Measurements from ENCODE around the gene HOXC5.
"Not testable (repeated sequence)": the region's sequence is repeated elsewhere in the genome, so short reads cannot be mapped to it uniquely, and the experiment has no call there.

HOXC5 gene

GRCh38 chr12:54035568-54036264, 2.9 kb downstream of the HOXC5 start:
- no peak for DNase-seq

GRCh38 chr12:54036620-54037359, 3.9 kb downstream of the HOXC5 start:
- no peak for DNase-seq

DNA sequence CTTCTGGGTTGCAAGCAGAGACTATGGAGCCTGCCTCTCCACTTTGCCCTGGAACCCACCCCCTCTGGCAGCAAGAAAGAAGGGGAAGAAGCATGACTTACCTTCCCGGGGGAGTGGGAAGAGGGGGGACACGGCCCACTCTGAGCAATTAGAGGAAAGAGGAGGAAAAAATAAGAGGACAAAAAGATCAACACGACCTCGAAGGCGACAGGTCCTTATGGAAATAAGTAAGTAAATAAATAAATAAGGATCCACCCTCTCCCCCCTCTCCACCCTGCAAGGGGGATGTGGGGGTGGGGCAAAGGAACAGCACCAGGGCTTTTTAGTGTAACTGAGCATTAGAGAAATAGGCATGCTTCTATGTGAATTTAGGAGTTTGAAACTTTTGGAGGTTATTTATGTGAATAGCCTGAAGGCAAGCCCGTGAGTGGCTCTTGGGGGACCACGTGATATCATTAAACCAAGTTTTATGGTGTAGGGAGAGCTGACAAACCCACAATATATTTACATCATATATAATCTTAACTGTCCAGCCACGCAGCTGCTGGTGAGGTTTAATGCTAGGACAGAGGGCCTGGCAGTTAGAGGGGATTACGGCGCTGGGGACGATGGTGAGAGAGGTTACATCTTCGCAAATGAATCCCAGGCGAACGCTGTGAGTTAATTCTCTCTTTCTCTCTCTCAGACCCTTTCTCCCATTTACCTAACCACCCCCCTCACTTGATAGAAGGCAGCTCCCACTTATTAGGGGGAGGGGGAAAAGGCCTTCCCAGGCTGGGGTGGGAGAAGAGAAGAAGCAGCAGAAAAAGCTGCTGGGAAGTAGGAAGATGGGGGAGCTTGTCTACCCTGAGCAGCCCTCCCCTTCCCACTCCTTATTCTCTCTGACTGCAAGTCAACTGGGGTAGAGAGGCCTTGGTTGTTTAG, 4.8 kb downstream of the HOXC5 start:
- no peak for DNase-seq

DNA sequence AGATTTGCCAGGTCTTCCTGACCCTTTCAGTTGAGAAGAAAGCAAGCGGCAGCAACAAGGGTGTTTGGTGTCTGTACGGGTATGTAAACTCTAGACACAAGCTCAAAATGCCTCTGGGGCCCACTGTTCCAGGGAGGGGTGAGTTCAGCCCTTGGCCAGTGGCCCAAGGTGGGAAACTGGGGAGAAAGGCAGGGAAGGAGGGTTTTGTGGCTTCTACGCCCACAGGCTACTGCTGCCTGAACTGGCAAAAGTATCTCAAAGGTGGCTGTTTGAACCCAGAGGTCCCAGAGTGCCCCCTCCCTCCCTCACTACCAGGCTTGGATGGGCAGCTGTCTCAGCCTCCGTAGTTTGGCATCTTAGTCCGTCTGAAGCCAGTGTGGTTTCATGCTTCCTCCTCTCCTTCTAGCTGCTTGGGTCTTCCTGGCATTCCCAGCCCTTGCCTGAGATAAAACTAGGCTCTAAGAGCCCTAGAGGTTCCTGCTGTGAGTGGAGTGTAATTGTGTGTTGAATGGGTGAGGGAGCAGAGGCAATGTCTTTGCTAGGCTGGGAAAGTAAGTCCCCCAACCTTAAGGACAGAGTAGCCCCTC, 5.5 kb downstream of the HOXC5 start:
- no peak for DNase-seq

GRCh38 chr12:54038871-54039414, 6.1 kb downstream of the HOXC5 start:
- DNase-seq: no peak

- no peak for DNase-seq
These were observed 6.7 kb downstream of the HOXC5 start for GRCh38 chr12:54039417-54040147.

GRCh38 chr12:54040148-54040494, 7.3 kb downstream of the HOXC5 start:
- DNase-seq: no peak

- no peak for DNase-seq
These were observed 7.8 kb downstream of the HOXC5 start for GRCh38 chr12:54040648-54041047.

DNA sequence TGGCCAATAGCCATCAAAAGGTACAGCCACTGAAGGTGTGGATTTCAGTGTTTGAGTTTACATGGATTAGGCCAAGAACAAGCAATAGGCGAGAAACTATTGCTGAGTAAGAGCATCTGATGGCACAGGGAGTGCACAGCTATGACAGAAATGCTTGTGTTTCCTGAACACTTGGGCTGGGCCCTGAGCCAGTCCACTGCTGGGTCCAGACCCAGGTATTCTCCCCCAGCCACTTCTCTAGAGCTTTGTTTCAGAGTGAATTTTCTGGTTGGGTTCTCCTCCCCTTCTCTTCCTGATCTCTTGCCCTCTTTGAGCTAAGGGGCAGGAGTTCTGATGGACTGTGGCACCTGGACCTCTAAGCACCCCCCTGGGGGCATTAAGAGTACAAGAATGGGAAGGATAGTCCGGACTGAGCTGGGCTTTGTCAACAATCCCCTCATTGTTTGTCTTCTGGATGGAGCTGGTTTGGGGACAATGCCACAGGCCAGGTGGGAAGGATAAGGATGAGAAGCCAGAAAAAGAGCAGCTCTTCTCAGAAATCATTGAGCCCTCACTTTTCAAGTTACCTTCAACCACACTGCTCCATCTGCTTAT, 8.3 kb downstream of the HOXC5 start:
- DNase-seq: no peak

DNA sequence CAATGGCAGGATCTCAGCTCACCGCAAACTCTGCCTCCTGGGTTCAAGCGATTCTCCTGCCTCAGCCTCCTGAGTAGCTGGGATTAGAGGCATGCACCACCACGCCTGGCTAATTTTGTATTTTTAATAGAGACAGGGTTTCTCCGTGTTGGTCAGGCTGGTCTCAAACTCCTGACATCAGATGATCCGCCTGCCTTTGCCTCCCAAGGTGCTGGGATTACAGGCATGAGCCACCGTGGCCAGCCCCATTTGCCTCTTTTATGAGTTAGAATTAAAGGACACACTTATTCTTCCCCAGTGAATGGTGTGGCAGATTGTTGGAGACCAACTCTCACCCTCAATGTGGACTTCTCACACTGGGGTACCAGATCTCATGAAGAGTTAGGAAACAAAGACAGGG, 9.2 kb downstream of the HOXC5 start:
- DNase-seq: not testable (repeated sequence)

DNA sequence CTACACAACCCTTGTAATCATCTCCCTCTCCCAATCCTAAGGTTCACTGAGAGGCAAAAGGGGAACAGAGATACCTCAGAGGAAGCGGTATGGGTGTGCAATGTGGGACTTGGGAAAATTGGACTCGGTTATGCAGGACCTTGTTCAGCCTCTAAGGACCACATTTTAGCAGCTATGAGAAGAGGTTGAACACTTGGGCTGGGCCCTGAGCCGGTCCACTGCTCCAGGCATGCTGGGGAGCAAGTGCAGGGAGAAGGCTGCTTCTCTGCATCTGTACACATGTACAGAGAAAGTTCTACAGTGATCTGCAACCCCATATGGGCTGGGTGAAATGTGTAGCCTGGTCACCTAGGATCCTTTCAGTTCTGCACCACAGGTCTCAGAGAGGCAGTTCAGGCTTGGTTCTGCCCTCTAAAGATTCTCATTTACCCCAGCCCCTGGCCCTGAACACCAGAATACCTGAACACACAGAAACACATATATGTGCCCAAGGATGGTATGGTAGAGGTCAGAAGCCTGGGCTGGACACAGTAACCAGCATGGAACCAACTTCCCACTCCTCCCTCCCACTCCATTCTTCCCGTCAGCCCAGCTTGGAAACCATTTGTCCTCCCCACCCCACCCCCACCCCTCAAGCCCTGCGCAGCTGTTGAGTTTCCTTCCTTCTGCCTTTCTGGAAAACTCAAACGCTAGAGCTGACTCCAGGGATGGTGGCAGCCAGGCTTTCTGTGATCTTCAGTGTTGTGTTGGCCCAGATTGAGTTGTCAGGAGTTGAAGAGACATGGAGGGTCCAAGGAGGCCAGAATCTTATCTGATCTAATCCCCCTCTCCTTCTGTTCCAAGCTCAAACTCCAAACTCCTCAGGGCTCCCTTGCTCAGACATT, 10.4 kb downstream of the HOXC5 start:
- DNase-seq: no peak

- DNase-seq: no peak
These were observed 11.7 kb downstream of the HOXC5 start for GRCh38 chr12:54044425-54045103.

GRCh38 chr12:54045401-54045800, 12.6 kb downstream of the HOXC5 start:
- DNase-seq: no peak

GRCh38 chr12:54045868-54046521, 13.1 kb downstream of the HOXC5 start:
- no peak for DNase-seq

GRCh38 chr12:54046809-54047159, 13.9 kb downstream of the HOXC5 start:
- no peak for DNase-seq

DNA sequence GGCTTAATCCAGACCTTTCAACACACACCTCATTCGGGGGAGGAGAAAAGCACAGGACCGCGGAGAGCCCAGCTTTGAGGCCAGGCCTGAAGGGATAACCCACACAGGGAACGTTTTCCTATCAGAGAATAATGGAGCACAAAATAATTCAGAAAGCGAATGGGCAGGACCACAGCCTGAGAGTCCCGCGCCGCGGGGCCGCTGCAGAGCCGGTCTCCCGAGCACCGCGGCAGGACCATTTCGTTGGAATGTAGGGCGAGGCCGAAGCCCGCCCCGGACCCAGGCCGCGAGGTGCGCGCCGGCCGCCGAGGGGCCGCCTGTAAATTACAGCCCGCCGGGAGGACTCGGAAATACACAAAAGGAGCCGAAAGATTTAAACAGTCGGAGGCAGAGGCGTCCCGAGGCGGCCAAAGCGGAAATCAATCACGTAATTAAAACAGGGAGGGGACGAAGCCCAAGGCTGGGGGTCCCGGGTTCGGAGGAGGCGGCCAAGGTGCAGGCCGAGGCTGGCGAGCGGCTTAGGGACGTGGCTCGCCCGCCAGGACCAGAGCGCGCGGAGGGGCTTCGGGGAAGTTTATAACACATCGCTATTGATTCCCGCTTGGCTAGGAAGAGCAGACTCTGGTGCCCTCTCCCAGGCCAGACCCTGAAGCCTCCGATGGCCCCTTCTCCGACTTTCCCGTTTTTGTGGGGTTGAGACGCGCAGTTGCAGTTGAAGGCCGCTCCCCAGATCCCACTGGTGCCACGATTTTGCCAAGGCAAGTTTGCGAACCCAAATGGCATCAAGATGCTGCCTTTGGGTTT, 14.5 kb downstream of the HOXC5 start:
- DNase-seq: no peak

GRCh38 chr12:54047964-54048303, 15.1 kb downstream of the HOXC5 start:
- no peak for DNase-seq

DNA sequence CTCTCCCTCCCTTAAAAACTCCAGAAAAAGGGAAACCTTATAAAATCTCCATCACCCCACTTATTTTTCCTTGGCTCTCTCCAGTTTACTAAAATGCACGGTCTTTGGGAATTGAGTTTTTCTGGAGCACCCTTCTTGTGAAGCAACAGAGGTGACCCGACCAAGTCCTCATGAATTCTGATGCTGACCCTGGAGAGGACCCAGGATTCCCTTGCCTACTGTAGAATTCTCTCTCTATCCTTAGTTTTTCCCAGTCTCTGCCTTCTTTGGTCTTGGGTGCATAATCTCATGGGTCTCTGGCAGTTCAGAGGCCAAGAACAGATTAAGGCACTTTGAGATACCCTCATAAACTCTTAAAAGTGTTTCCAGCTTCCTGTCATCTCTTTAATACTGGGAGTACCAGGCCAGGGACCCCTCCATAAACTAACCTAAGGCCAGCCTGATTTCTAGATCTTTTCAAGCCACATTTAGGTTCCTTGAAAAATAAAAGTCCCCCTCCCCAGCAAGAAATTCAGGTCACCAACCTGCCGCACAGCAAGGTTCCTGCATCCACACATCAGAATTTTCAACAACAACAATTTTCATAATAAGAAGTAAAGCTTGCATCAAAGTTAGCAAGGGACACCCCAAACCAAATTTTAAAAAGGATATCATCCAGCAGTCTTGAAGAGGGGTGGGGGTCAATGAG, 15.7 kb downstream of the HOXC5 start:
- DNase-seq: no peak

All from CD4-positive, alpha-beta T cell treated with Interleukin-10 for 1 hour (primary cell).